GM23338 (cell line): ENCODE results near the gene ZSWIM9. TPM values are rescaled to one million over a fixed set of nuclear protein-coding genes. Genes with fewer than 3 reads are reported as not detected.

Experiments used
- ATAC-seq: fragments of 200-7000 bp; cut with Tn5 transposase; 3 replicates; pipeline ENCODE4 v1.9.1; 2020
- DNase-seq: peaks from one replicate; pipeline ENCODE4 v3.0.0-alpha.2; 2015; ENCODE audit warnings: low spot score
- H2AFZ ChIP-seq: fragments of 200-600 bp; sonication (generic); 2 replicates; pipeline ENCODE4 v1.8.0; 2016; ENCODE audit warnings: antibody characterized with exemption, mild to moderate bottlenecking, moderate library complexity
- H3F3A ChIP-seq: fragments of 200-600 bp; sonication (generic); replicated peaks from 2 replicates; pipeline ENCODE4 v1.8.0; 2017; ENCODE audit warnings: antibody characterized with exemption, mixed run types, low read depth
- H3K27ac ChIP-seq: fragments of 200-600 bp; sonication (generic); 2 replicates; pipeline ENCODE4 v1.6.1; 2016; ENCODE audit warnings: low read depth
- H3K27me3 ChIP-seq: fragments of 200-600 bp; sonication (generic); 2 replicates; pipeline ENCODE4 v1.8.0; 2016; ENCODE audit warnings: mild to moderate bottlenecking, mixed run types, moderate library complexity; ENCODE audit not compliant: insufficient read depth
- H3K36me3 ChIP-seq: fragments of 200-600 bp; sonication (generic); 2 replicates; pipeline ENCODE4 v1.8.0; 2016; ENCODE audit warnings: mild to moderate bottlenecking; ENCODE audit not compliant: insufficient read depth
- H3K4me1 ChIP-seq: fragments of 200-600 bp; sonication (generic); 2 replicates; pipeline ENCODE4 v1.8.0; 2016; ENCODE audit warnings: mild to moderate bottlenecking, moderate library complexity; ENCODE audit not compliant: insufficient read depth
- H3K4me2 ChIP-seq: fragments of 200-600 bp; sonication (generic); 2 replicates; pipeline ENCODE4 v1.7.1; 2017; ENCODE audit warnings: mixed run types
- H3K4me3 ChIP-seq: fragments of 200-600 bp; sonication (generic); 2 replicates; pipeline ENCODE4 v1.6.1; 2016; ENCODE audit warnings: mixed run types
- H3K79me2 ChIP-seq: fragments of 200-600 bp; sonication (generic); replicated peaks from 2 replicates; pipeline ENCODE4 v1.8.0; 2017; ENCODE audit warnings: mild to moderate bottlenecking; ENCODE audit not compliant: insufficient read depth
- H3K9me2 ChIP-seq: fragments of 200-600 bp; sonication (generic); 2 replicates; pipeline ENCODE4 v1.8.0; 2017; ENCODE audit not compliant: insufficient read depth
- H4K20me1 ChIP-seq: fragments of 200-600 bp; sonication (generic); replicated peaks from 2 replicates; pipeline ENCODE4 v1.8.0; 2017; ENCODE audit warnings: mild to moderate bottlenecking; ENCODE audit not compliant: insufficient read depth
- H3K27ac Mint-ChIP-seq: 2 replicates; pipeline ENCODE4 v1.8.0; 2020; ENCODE audit warnings: inconsistent platforms, mild to moderate bottlenecking, moderate library complexity, mixed read lengths
- H3K27me3 Mint-ChIP-seq: 3 replicates; pipeline ENCODE4 v1.8.0; 2022; ENCODE audit warnings: low read depth, mild to moderate bottlenecking, moderate library complexity, mixed read lengths, inconsistent platforms; ENCODE audit not compliant: insufficient read depth, poor library complexity
- H3K36me3 Mint-ChIP-seq: 3 replicates; pipeline ENCODE4 v1.8.0; 2021; ENCODE audit warnings: low read depth, mild to moderate bottlenecking, inconsistent platforms, moderate library complexity, mixed read lengths
- H3K4me1 Mint-ChIP-seq: 3 replicates; pipeline ENCODE4 v1.8.0; 2020; ENCODE audit warnings: mild to moderate bottlenecking, inconsistent platforms, mixed read lengths
- H3K4me3 Mint-ChIP-seq: 3 replicates; pipeline ENCODE4 v1.8.0; 2021; ENCODE audit warnings: moderate library complexity, mild to moderate bottlenecking, inconsistent platforms, mixed read lengths
- H3K9me3 Mint-ChIP-seq: 3 replicates; pipeline ENCODE4 v1.8.0; 2020; ENCODE audit warnings: moderate library complexity, mild to moderate bottlenecking, inconsistent platforms, mixed read lengths
- EZH2 ChIP-seq: fragments of 200-600 bp; sonication (generic); IDR thresholded peaks from one replicate; pipeline ENCODE4 v1.8.0; 2017; ENCODE audit warnings: antibody characterized with exemption, mild to moderate bottlenecking, low read depth; ENCODE audit not compliant: unreplicated experiment
- EZH2phosphoT487 ChIP-seq: fragments of 200-600 bp; sonication (generic); IDR thresholded peaks from one replicate; pipeline ENCODE4 v1.8.1; 2018; ENCODE audit warnings: antibody characterized with exemption; ENCODE audit not compliant: unreplicated experiment
- POLR2AphosphoS5 ChIP-seq: IDR thresholded peaks from 2 replicates; pipeline ENCODE4 v1.6.1; 2016; ENCODE audit warnings: antibody characterized with exemption, low read depth
- STAT1 ChIP-seq: IDR thresholded peaks from one replicate; pipeline ENCODE4 v1.6.1; 2016; ENCODE audit warnings: antibody characterized with exemption; ENCODE audit not compliant: unreplicated experiment
- ZNF114 ChIP-seq: fragments of 250-450 bp; sonication (Bioruptor Pico); IDR thresholded peaks from 2 replicates; pipeline ENCODE4 v1.5.0; 2020; ENCODE audit warnings: mild to moderate bottlenecking, moderate library complexity
- ZNF331 ChIP-seq: fragments of 250-450 bp; sonication (Bioruptor Pico); IDR thresholded peaks from 2 replicates; pipeline ENCODE4 v1.5.0; 2020; ENCODE audit warnings: low read depth, mild to moderate bottlenecking, moderate library complexity
- polyA plus RNA-seq: library from polyadenylated mRNA; unstranded; fragments of >200 nt; fragmentation: Nextera tagmentation; extraction: Ambion mirVana; gene quantifications from 2 replicates; pipeline ENCODE4 v1.2.1, GENCODE V29; 2016
- total RNA-seq: library from RNA; depleted of rRNA; stranded (reverse); fragments of >200 nt; shearing (Covaris generic); gene quantifications from 2 replicates; pipeline ENCODE4 v1.2.3, GENCODE V29; 2014
- TF ChIP-seq, protein P1 (sequence below), 2 experiments: fragments of 200-600 bp in 1 of 2; sonication (generic) in 1 of 2; conservative IDR thresholded peaks; 2 replicates each; pipeline versions ENCODE4 v1.5.1 to v1.6.1; 2016 to 2017; ENCODE audit warnings: antibody characterized with exemption in 2 of 2, low read depth in 2 of 2, mild to moderate bottlenecking in 2 of 2, moderate library complexity in 1 of 2
- TF ChIP-seq, protein P2 (sequence below): fragments of 250-450 bp; sonication (Bioruptor Pico); IDR thresholded peaks from 2 replicates; pipeline ENCODE4 v1.5.0; 2020; ENCODE audit warnings: mild to moderate bottlenecking, moderate library complexity
- TF ChIP-seq, protein P3 (sequence below): IDR thresholded peaks from one replicate; pipeline ENCODE4 v1.6.1; 2018; ENCODE audit warnings: antibody characterized with exemption; ENCODE audit not compliant: unreplicated experiment
- TF ChIP-seq, protein P4 (sequence below): IDR thresholded peaks from 2 replicates; pipeline ENCODE4 v1.6.1; 2016; ENCODE audit warnings: antibody characterized with exemption

The ZSWIM9 gene
- total and polyA plus RNA-seq, 2 experiments from 2014 or later = 2.9 to 9.1 TPM

DNA sequence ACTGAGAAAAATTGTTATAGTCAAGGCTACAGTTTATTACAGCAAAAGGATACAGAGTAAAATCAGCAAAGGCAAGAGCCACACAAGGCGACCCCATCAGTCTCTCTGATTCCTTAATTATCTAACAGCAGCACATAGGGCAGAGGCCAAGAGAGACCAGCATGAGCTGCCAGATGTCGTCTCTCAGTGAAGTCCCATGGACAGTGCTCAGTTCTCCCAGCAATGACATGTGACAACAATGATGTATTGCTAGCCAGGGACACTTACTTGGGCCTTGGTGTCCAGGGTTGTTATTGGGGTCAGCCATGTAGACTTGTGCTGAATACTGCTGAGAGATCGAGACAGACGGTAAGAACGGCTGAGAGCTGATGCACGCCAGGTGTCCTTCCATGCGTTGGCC lies 22.3 kb downstream of the ZSWIM9 start:
- DNase-seq = no peak
- no peaks in the 10 kb centered on the region; the same call in 1 of the 2 replicates for H3K4me1 ChIP-seq
- H3K36me3 ChIP-seq = no peaks in the 10 kb centered on the region
- H3K9me3 Mint-ChIP-seq = peaks cover 20% of the 10 kb centered on the region; the same call in 2 of the 3 replicates
- no peak overlapping the region for H2AFZ ChIP-seq
- H4K20me1 ChIP-seq = no peaks in the 10 kb centered on the region
- H3K27me3 Mint-ChIP-seq = peaks cover 22% of the 10 kb centered on the region
- H3K4me2 ChIP-seq = no peak overlapping the region
- H3K27ac ChIP-seq = no peak overlapping the region
- peaks cover 40% of the 10 kb centered on the region for H3K36me3 Mint-ChIP-seq
- H3K9me2 ChIP-seq = no peaks in the 10 kb centered on the region; the same call in 1 of the 2 replicates
- H3K4me1 Mint-ChIP-seq = peaks cover 27% of the 10 kb centered on the region
- no peaks in the 10 kb centered on the region for H3K27me3 ChIP-seq
- H3K4me3 Mint-ChIP-seq = no peak overlapping the region
- H3K27ac Mint-ChIP-seq = no peak overlapping the region
- no peak overlapping the region for H3K4me3 ChIP-seq
- TF ChIP-seq EZH2 (no peak), STAT1 (no peak), ZNF331 (CRISPR knock-in tag) (no peak), POLR2AphosphoS5 (no peak), EZH2phosphoT487 (no peak), ZNF114 (CRISPR knock-in tag) (no peak)
- TF ChIP-seq, protein P1, sequence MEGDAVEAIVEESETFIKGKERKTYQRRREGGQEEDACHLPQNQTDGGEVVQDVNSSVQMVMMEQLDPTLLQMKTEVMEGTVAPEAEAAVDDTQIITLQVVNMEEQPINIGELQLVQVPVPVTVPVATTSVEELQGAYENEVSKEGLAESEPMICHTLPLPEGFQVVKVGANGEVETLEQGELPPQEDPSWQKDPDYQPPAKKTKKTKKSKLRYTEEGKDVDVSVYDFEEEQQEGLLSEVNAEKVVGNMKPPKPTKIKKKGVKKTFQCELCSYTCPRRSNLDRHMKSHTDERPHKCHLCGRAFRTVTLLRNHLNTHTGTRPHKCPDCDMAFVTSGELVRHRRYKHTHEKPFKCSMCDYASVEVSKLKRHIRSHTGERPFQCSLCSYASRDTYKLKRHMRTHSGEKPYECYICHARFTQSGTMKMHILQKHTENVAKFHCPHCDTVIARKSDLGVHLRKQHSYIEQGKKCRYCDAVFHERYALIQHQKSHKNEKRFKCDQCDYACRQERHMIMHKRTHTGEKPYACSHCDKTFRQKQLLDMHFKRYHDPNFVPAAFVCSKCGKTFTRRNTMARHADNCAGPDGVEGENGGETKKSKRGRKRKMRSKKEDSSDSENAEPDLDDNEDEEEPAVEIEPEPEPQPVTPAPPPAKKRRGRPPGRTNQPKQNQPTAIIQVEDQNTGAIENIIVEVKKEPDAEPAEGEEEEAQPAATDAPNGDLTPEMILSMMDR (conservative IDR thresholded peaks at IDR 0.05; ENCODE audit: low read depth in 2 of 2) = no peak
- TF ChIP-seq, protein P2, sequence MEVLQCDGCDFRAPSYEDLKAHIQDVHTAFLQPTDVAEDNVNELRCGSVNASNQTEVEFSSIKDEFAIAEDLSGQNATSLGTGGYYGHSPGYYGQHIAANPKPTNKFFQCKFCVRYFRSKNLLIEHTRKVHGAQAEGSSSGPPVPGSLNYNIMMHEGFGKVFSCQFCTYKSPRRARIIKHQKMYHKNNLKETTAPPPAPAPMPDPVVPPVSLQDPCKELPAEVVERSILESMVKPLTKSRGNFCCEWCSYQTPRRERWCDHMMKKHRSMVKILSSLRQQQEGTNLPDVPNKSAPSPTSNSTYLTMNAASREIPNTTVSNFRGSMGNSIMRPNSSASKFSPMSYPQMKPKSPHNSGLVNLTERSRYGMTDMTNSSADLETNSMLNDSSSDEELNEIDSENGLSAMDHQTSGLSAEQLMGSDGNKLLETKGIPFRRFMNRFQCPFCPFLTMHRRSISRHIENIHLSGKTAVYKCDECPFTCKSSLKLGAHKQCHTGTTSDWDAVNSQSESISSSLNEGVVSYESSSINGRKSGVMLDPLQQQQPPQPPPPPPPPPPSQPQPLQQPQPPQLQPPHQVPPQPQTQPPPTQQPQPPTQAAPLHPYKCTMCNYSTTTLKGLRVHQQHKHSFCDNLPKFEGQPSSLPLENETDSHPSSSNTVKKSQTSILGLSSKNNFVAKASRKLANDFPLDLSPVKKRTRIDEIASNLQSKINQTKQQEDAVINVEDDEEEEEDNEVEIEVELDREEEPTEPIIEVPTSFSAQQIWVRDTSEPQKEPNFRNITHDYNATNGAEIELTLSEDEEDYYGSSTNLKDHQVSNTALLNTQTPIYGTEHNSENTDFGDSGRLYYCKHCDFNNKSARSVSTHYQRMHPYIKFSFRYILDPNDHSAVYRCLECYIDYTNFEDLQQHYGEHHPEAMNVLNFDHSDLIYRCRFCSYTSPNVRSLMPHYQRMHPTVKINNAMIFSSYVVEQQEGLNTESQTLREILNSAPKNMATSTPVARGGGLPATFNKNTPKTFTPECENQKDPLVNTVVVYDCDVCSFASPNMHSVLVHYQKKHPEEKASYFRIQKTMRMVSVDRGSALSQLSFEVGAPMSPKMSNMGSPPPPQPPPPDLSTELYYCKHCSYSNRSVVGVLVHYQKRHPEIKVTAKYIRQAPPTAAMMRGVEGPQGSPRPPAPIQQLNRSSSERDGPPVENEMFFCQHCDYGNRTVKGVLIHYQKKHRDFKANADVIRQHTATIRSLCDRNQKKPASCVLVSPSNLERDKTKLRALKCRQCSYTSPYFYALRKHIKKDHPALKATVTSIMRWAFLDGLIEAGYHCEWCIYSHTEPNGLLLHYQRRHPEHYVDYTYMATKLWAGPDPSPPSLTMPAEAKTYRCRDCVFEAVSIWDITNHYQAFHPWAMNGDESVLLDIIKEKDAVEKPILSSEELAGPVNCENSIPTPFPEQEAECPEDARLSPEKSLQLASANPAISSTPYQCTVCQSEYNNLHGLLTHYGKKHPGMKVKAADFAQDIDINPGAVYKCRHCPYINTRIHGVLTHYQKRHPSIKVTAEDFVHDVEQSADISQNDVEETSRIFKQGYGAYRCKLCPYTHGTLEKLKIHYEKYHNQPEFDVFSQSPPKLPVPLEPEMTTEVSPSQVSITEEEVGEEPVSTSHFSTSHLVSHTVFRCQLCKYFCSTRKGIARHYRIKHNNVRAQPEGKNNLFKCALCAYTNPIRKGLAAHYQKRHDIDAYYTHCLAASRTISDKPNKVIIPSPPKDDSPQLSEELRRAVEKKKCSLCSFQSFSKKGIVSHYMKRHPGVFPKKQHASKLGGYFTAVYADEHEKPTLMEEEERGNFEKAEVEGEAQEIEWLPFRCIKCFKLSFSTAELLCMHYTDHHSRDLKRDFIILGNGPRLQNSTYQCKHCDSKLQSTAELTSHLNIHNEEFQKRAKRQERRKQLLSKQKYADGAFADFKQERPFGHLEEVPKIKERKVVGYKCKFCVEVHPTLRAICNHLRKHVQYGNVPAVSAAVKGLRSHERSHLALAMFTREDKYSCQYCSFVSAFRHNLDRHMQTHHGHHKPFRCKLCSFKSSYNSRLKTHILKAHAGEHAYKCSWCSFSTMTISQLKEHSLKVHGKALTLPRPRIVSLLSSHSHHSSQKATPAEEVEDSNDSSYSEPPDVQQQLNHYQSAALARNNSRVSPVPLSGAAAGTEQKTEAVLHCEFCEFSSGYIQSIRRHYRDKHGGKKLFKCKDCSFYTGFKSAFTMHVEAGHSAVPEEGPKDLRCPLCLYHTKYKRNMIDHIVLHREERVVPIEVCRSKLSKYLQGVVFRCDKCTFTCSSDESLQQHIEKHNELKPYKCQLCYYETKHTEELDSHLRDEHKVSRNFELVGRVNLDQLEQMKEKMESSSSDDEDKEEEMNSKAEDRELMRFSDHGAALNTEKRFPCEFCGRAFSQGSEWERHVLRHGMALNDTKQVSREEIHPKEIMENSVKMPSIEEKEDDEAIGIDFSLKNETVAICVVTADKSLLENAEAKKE = no peak
- TF ChIP-seq, protein P3, sequence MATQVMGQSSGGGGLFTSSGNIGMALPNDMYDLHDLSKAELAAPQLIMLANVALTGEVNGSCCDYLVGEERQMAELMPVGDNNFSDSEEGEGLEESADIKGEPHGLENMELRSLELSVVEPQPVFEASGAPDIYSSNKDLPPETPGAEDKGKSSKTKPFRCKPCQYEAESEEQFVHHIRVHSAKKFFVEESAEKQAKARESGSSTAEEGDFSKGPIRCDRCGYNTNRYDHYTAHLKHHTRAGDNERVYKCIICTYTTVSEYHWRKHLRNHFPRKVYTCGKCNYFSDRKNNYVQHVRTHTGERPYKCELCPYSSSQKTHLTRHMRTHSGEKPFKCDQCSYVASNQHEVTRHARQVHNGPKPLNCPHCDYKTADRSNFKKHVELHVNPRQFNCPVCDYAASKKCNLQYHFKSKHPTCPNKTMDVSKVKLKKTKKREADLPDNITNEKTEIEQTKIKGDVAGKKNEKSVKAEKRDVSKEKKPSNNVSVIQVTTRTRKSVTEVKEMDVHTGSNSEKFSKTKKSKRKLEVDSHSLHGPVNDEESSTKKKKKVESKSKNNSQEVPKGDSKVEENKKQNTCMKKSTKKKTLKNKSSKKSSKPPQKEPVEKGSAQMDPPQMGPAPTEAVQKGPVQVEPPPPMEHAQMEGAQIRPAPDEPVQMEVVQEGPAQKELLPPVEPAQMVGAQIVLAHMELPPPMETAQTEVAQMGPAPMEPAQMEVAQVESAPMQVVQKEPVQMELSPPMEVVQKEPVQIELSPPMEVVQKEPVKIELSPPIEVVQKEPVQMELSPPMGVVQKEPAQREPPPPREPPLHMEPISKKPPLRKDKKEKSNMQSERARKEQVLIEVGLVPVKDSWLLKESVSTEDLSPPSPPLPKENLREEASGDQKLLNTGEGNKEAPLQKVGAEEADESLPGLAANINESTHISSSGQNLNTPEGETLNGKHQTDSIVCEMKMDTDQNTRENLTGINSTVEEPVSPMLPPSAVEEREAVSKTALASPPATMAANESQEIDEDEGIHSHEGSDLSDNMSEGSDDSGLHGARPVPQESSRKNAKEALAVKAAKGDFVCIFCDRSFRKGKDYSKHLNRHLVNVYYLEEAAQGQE = no peak
- TF ChIP-seq, protein P4, sequence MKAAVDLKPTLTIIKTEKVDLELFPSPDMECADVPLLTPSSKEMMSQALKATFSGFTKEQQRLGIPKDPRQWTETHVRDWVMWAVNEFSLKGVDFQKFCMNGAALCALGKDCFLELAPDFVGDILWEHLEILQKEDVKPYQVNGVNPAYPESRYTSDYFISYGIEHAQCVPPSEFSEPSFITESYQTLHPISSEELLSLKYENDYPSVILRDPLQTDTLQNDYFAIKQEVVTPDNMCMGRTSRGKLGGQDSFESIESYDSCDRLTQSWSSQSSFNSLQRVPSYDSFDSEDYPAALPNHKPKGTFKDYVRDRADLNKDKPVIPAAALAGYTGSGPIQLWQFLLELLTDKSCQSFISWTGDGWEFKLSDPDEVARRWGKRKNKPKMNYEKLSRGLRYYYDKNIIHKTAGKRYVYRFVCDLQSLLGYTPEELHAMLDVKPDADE = no peak
- no peaks in the 10 kb centered on the region; the same call in 1 of the 2 replicates for H3F3A ChIP-seq
- H3K79me2 ChIP-seq = no peaks in the 10 kb centered on the region
- no peak for ATAC-seq
